ENCODE results near the gene EVL.

EVL gene

GRCh38 chr14:100111931-100112704 is 46.9 kb downstream of the EVL start:
- no peak for DNase-seq

GRCh38 chr14:100114109-100114765 is 49.0 kb downstream of the EVL start:
- no peak for DNase-seq

DNA sequence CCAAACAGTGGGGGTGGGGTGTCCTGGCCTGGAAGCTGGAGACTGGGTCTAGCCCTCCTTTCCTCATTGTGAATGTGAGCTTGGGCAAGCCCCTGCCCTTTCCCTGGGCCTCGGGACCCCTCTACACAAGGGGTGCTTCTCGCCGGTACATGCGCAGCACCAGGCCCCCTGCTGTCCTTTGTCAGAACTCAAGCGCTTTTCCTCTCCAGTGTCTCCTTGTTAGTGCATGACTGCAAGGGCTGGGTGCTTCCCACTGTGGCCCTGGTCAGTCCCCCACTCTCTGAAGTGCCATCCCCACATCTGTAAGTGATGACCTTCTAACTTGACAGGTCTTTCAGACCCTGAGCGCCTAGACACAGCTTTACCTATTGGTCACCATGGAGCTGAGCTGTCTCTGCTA is 50.0 kb downstream of the EVL start:
- no peak for DNase-seq

- no peak for DNase-seq
Measured at GRCh38 chr14:100115726-100116125, 50.5 kb downstream of the EVL start.

GRCh38 chr14:100116134-100116533 is 50.9 kb downstream of the EVL start:
- no peak for DNase-seq

GRCh38 chr14:100117026-100117425 is 51.8 kb downstream of the EVL start:
- DNase-seq: no peak

- DNase-seq: no peak
Measured at GRCh38 chr14:100117633-100118395, 52.6 kb downstream of the EVL start.

DNA sequence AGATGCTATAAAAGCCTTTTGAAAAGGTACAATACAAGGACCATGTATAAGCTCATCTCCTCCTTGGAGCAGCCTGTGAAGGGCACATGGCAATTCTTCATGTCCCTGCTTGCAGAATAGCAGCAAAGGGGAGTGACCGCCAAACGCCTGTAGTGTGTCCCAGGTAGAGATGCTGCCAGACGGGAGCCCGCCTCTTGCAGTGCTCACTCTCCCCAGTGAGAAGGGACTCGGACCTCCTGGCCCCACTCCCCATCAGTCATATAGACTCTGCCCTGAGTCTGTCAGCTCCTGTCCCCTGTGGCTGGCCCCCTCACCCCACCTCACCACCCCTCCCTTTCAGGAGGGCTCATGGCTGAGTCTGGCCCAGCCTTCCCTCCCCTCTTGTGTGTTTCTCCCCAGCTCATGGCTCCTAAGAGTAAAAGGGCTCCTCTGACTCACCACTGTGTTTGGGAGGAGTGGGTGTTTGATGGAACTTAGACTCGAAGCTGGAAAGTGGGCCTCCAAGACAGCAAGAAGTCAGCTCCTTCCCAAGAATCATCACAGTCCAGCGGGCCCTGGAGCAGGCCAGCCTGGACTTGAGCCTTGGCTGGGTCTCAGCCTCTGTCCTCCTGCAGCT is 53.3 kb downstream of the EVL start:
- DNase-seq: no peak

DNA sequence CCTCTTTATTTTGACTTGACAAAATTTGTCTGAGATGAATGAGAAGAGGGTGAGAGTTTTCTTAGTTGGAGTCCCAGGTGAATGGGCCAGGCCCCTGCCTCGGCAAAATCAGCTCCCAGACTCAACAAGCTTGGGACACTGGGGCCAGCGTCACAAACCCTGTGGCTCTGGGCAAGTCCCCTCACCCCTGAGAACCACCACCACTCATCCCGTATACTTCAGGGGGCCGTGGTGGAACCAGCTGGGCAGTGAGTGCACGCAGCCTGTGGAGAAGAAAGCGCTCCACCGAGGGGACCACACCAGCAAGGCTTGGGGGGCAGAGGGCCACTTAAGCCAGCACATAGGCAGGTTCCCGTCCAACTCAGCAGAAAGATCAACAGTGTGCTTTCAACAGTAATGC is 54.0 kb downstream of the EVL start:
- no peak for DNase-seq

DNA sequence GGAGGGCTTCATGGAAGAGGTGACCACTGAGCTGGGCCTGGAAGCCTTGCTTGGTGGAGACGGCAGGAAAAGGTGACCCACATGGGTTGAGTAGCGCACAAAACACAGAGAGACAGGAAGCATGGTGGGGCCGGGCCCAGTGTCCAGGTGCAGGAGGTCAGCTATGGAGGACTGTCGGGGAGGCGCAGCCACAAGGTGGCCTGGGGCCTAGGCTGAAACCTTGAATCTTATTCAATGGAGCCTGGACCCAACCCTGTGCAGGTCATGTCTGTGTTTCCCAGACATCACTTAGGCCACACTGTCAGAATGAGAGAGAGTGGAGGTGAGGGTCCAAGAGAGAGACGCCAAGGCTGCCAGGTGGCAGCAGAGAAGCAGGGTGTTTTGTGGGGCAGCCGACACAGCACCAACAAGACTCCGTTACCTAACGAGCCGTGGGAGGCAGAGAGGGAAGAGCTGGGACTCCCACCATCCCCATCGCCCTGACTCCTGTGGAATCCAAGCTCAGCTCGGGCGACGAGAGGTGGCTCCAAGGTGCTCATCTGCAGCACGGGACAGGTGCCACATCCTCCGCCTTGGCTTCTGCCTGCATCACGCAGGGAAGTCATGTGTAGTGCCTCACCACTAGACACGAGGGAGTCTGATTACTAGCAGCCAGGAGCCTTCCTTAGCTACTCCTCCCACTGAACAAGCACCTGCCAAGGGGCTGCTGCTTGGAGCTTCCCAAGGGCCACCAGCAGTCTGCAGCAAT is 55.5 kb downstream of the EVL start:
- DNase-seq: no peak

- DNase-seq: no peak
Measured at GRCh38 chr14:100121643-100122480, 56.6 kb downstream of the EVL start.

DNA sequence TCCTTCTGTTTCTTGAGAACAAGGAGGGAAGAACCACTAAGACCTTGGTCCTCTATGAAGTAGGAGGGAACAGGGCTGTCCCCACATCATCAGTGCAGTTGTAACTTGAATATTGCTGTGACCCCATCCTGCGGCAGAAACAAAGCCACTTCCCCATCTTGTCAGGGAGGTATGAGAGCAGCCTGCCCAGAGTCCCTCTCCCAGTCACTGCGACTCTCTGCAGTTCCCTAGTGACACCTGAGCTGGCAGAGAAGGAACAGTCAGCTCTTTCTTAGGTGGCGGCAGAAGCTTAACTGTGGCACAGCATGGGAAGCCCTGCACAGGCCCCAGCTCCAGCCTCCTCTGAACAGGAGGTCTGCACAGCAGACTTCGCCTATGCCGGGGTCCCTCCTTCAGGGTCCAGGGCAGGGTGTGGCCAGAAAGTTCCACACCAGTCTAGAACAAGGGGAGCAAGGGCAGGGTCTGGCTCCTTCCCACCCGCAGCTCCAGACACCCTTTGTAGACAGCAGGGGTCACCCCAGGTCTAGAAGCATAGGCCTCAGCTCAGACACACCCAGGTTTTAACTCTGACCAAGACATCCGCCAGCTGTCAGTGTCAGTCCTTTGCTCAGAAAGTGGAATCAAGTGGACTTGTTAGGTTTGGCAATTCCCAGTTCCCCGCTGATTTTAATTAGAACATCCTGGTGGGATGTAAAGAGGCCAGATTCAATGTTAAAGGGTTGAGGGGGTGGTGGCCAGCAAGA is 57.4 kb downstream of the EVL start:
- DNase-seq: no peak

- DNase-seq: no peak
Measured at GRCh38 chr14:100123618-100124017, 58.4 kb downstream of the EVL start.

- no peak for DNase-seq
Measured at GRCh38 chr14:100124551-100125088, 59.4 kb downstream of the EVL start.

- no peak for DNase-seq
Measured at GRCh38 chr14:100126401-100126800, 61.2 kb downstream of the EVL start.

GRCh38 chr14:100127853-100128455 is 62.7 kb downstream of the EVL start:
- DNase-seq: no peak

GRCh38 chr14:100128688-100129087 is 63.5 kb downstream of the EVL start:
- DNase-seq: no peak

- no peak for DNase-seq
Measured at GRCh38 chr14:100129161-100129589, 64.0 kb downstream of the EVL start.

DNA sequence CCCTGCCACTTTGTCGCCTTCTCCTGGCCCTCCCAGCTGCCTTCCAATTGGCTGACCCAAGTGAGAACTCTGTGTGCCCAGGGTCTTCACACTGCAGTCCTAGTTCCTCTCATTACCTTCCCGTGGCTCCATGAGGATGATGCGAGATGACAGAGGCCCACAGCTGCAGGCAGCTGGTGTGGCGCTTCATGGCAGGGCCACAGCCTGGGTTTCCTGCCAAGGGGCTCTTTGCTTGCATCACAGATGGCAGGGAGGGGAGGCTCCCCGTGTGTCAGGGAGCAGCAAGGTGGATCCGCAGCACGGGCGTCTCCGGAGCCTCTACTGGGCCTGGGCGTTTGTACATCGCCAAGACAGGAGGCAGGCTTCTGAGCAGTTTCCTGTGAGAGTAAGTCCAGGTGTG is 65.3 kb downstream of the EVL start:
- DNase-seq: no peak

DNA sequence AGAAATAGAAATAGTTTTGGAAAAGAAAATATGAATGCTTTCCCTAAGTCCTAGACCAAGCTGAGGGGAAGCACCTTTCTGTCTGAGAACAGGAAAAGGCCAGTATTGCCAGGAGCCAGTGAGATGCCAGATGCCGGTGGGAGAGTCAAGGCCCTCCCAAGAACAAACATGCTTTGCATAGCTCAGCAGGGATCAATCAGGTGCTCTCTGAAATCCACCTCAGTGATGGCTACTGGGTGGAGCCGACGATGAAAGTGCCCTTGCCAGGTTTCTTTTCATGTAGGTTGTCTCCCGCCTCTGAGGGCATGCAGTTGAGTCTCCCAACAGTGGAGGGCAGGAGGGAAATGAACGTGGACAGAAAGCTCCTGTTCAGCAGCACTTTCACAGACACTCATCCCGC is 66.0 kb downstream of the EVL start:
- DNase-seq: no peak
